Natural killer cell (primary cell): ENCODE measurements around the gene MBD3. TPM values are rescaled to one million over a fixed set of nuclear protein-coding genes. Genes with fewer than 3 reads are reported as not detected.

Experiments
- ATAC-seq, 3 donors: fragments of 150-1000 bp in 2 of 3; fragments of 200-7000 bp in 1 of 3; cut with Tn5 transposase; 1 replicate in 1 of 3; 2 replicates in 2 of 3; pipeline ENCODE4 v1.10.0; 2021; ENCODE audit warnings: mild to moderate bottlenecking in 2 of 3, moderate library complexity in 2 of 3
- DNase-seq, 2 donors: peaks; one replicate each; pipeline versions ENCODE4 v3.0.0 to v3.0.0-alpha.2; 2013 to 2021; ENCODE audit warnings: mixed read lengths in 1 of 2
- H3K27ac ChIP-seq: one replicate; pipeline ENCODE4 v1.5.1; 2013; ENCODE audit warnings: mild to moderate bottlenecking, low read length
- H3K27me3 ChIP-seq: one replicate; pipeline ENCODE4 v1.6.1; 2013; ENCODE audit warnings: low read length; ENCODE audit not compliant: control insufficient read depth, insufficient read depth
- H3K36me3 ChIP-seq: one replicate; pipeline ENCODE4 v1.6.1; 2013; ENCODE audit warnings: low read length; ENCODE audit not compliant: control insufficient read depth, insufficient read depth
- H3K4me1 ChIP-seq: one replicate; pipeline ENCODE4 v1.6.1; 2013; ENCODE audit warnings: low read length; ENCODE audit not compliant: control insufficient read depth, insufficient read depth
- H3K4me3 ChIP-seq: one replicate; pipeline ENCODE4 v1.5.1; 2013; ENCODE audit warnings: low read length
- H3K9me3 ChIP-seq: one replicate; pipeline ENCODE4 v1.6.1; 2013; ENCODE audit warnings: low read length; ENCODE audit not compliant: control insufficient read depth, insufficient read depth
- H3K27ac Mint-ChIP-seq, 2 donors: one replicate each; pipeline ENCODE4 v1.8.0; 2022; ENCODE audit warnings: mild to moderate bottlenecking in 2 of 2, mixed read lengths in 2 of 2, moderate library complexity in 1 of 2
- H3K27me3 Mint-ChIP-seq, 2 donors: one replicate each; pipeline ENCODE4 v1.8.0; 2022; ENCODE audit warnings: low read depth in 2 of 2, mixed read lengths in 2 of 2
- H3K36me3 Mint-ChIP-seq: one replicate; pipeline ENCODE4 v1.8.0; 2022; ENCODE audit warnings: mixed read lengths
- H3K4me1 Mint-ChIP-seq, 2 donors: one replicate each; pipeline ENCODE4 v1.8.0; 2022; ENCODE audit warnings: mixed read lengths in 2 of 2
- H3K4me3 Mint-ChIP-seq: one replicate; pipeline ENCODE4 v1.8.0; 2022; ENCODE audit warnings: mild to moderate bottlenecking, moderate library complexity, mixed read lengths
- H3K9me3 Mint-ChIP-seq, 2 donors: one replicate each; pipeline ENCODE4 v1.8.0; 2022; ENCODE audit warnings: mixed read lengths in 2 of 2
- CTCF ChIP-seq: fragments of 200-600 bp; IDR thresholded peaks from one replicate; pipeline ENCODE4 v1.8.0; 2022; ENCODE audit warnings: antibody characterized with exemption
- WGBS: methylation state at CpG from one replicate; pipeline ENCODE4 v1.1.7; 2013; ENCODE audit warnings: missing lambda C conversion rate; ENCODE audit not compliant: insufficient coverage; 5-methylcytosine and 5-hydroxymethylcytosine counted together
- intact Hi-C: fragments of 100-400 bp; cut with micrococcal nuclease; formaldehyde crosslinking; loops from one replicate; pipeline ENCODE4 v1.14.2; 2022
- total RNA-seq, 4 donors: library from RNA; stranded (reverse); fragments of 120-200 nt in 1 of 4; gene quantifications; one replicate each; pipeline versions ENCODE4 v1.2.3 to v1.2.4, GENCODE V29; 2013 to 2022

MBD3 gene
- total RNA-seq, 3 donors from 2014 or later (not counting 1 experiment from before 2014, with no cell fraction given) = 55.9 to 66.7 (median 59.0) TPM

DNA sequence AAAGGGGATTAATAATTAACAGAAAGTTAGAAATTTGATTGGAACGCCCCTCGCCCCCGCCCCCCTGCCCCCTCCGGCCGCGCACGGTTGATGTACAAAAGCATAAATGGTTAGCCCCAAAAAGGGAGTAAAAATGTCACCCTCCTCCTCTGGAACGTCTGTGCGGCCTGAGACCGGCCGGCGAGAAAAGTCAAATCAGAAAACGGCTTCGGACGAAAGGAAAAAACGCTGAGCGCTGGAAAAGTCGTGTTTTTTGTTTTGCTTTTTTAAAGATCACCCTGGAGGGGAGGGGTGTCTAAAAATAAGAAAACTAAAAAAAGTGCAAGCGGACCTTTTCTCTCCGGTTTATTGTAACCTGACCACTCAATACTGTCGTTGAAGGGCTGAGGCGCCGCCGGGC is 37.7 kb downstream of the MBD3 start:
- Histone ChIP-seq H3K4me3 (no peak overlapping the region), H3K27ac (no peak overlapping the region), H3K9me3 (no peaks in the 10 kb centered on the region), H3K27me3 (no peaks in the 10 kb centered on the region), H3K4me1 (no peaks in the 10 kb centered on the region), H3K36me3 (no peaks in the 10 kb centered on the region)
- DNase-seq = no peak
- Mint-ChIP-seq H3K27ac (no peak overlapping the region), H3K36me3 (no peaks in the 10 kb centered on the region), H3K9me3 (no peaks in the 10 kb centered on the region), H3K4me1 (peaks cover 0 to under 1% of the 10 kb centered on the region in 2 donors), H3K4me3 (no peak overlapping the region), H3K27me3 (peaks cover 0 to 3% of the 10 kb centered on the region in 2 donors)
- WGBS = 96% methylated on average over 24 of the region's 24 CpGs
- TF ChIP-seq CTCF = no peak
- intact Hi-C loops = no loop called here
- ATAC-seq = no peak

GRCh38 chr19:1553415-1553814 is 39.2 kb downstream of the MBD3 start:
- ATAC-seq = no peak
- Mint-ChIP-seq H3K4me3 (no peak overlapping the region), H3K27me3 (peaks cover 0 to 3% of the 10 kb centered on the region in 2 donors), H3K9me3 (no peaks in the 10 kb centered on the region), H3K4me1 (no peaks in the 10 kb centered on the region), H3K27ac (no peak overlapping the region), H3K36me3 (no peaks in the 10 kb centered on the region)
- H3K9me3 ChIP-seq = no peaks in the 10 kb centered on the region
- no peak for TF ChIP-seq CTCF
- no peaks in the 10 kb centered on the region for H3K4me1 ChIP-seq
- 88% methylated on average over 10 of the region's 10 CpGs for WGBS
- no peaks in the 10 kb centered on the region for H3K36me3 ChIP-seq
- no peak overlapping the region for H3K4me3 ChIP-seq
- no peak for DNase-seq
- no peaks in the 10 kb centered on the region for H3K27me3 ChIP-seq
- intact Hi-C loops = no loop called here
- no peak overlapping the region for H3K27ac ChIP-seq

DNA sequence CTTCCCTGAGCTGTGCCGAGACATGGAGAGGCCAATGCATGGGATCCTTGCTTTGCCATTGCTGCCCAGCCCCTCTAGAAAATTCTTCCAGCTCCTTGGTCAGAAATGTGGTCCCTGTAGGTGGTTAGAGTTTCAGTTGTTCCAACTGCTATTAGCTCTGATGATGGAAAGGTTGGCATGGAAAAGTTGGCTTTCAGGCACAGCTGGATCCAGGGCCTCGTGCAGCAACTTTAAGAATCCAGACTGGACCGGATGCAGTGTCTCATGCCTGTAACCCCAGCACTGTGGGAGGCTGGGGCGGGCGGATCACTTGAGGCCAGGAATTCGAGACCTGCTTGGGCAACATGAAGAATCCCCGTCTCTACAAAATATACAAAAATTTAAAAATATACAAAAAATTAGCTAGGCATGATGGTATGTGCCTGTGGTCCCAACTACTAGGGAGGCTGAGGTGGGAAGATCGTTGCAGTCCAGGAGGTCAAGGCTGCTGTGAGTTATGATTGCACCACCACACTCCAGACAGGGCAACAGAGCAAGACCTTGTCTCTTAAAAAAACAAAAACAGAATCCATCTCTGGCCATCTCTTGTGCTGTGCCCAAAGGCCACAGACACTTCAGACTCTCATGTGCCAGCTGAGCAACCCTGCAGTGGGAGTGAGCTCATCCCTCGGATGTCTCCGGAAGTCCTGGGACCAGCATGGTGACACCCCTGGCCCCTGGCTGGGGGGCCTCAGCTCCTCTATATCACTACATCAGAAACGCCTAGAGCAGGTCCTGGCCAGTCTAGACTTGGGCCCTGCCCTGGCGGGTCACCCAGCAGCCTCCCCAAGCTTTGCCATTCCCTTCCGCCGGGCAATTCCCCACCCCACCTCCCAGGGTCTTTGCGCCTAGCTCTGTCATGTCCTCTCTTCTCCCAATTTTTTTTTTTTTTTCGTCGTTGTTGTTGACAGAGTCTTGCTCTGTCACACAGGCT is 41.3 kb downstream of the MBD3 start:
- H3K4me1 ChIP-seq = peaks cover under 1% of the 10 kb centered on the region
- 85% methylated on average over 16 of the region's 17 CpGs for WGBS
- DNase-seq = no peak
- no peak for TF ChIP-seq CTCF
- H3K36me3 ChIP-seq = no peaks in the 10 kb centered on the region
- Mint-ChIP-seq H3K27me3 (peaks cover 0 to 6% of the 10 kb centered on the region in 2 donors), H3K4me3 (no peak overlapping the region), H3K9me3 (no peaks in the 10 kb centered on the region), H3K36me3 (no peaks in the 10 kb centered on the region), H3K4me1 (peaks cover 0 to 1% of the 10 kb centered on the region in 2 donors), H3K27ac (no peak overlapping the region)
- intact Hi-C loops = no loop called here
- no peak overlapping the region for H3K4me3 ChIP-seq
- no peaks in the 10 kb centered on the region for H3K27me3 ChIP-seq
- no peak overlapping the region for H3K27ac ChIP-seq
- H3K9me3 ChIP-seq = no peaks in the 10 kb centered on the region
- ATAC-seq = no peak
